ENCODE data around the gene NMUR1. TPM values are rescaled to one million over a fixed set of nuclear protein-coding genes. Genes with fewer than 3 reads are reported as not detected.

The NMUR1 gene
- total and polyA plus RNA-seq, 2 donors from 2014 or later = 0.94 to 1.3 TPM

DNA sequence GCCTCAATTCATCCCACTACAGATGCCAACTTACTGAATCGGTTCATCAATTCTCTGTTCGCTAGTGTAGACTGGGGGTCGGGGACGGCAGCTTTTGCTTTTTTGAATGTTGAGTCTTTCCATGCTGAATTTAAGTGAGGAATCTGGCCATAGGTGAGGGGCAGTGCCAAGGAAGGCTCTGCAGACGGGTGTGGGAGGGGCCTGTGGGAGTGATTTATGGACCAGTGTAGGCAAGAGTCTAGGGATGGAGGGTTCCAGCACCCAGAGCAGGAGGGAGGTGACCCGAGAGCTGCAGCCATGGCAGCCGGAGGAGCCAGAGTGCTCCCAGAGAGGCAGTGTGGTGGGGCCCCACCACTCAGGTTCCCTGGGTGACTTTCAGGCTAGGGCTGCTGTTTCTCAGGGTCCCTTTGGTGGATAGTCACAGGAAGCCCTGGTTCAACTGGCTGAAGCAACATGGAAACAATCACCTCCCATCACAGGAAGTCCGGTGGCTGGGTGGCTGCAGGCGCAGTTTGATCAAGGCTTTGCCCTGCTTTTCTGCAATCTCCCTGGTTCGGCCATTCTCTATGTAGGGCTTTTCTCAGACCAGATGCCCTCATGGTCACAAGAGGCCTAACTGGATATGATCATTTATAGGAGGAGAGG, 45.5 kb upstream of the NMUR1 start:
- TF ChIP-seq CTCF (IDR thresholded peaks at IDR 0.05; ENCODE audit: borderline replicate concordance, extremely low read depth, insufficient read depth) = no peak
- H3K4me3 ChIP-seq (ENCODE audit: low read length in 3 of 3) = no peak overlapping the region
- no peaks in the 10 kb centered on the region for H3K9me3 ChIP-seq (ENCODE audit: control insufficient read depth in 2 of 3, insufficient read depth in 1 of 3, low read length in 3 of 3)
- H3K9ac ChIP-seq (ENCODE audit: low read length in 3 of 3) = no peak overlapping the region
- H3K27me3 ChIP-seq (ENCODE audit: control insufficient read depth, insufficient read depth, low read length) = no peaks in the 10 kb centered on the region
- FAIRE-seq (no peak), DNase-seq (no peak)
- H3K27ac ChIP-seq (ENCODE audit: low read depth in 2 of 2, low read length in 2 of 2) = no peak overlapping the region
- intact Hi-C loops (cut with DNase I) = no loop called here
- H3K36me3 ChIP-seq (ENCODE audit: control insufficient read depth in 2 of 3, insufficient read depth in 3 of 3, low read length in 3 of 3) = no peaks in the 10 kb centered on the region
- H3K4me1 ChIP-seq (ENCODE audit: control insufficient read depth in 2 of 3, insufficient read depth in 2 of 3, low read depth in 1 of 3, low read length in 3 of 3) = no peaks in the 10 kb centered on the region

GRCh38 chr2:231573698-231574421, 43.6 kb upstream of the NMUR1 start:
- Histone ChIP-seq H3K4me1 (ENCODE audit: control insufficient read depth in 2 of 3, insufficient read depth in 2 of 3, low read depth in 1 of 3, low read length in 3 of 3) (no peaks in the 10 kb centered on the region), H3K27me3 (ENCODE audit: control insufficient read depth, insufficient read depth, low read length) (no peaks in the 10 kb centered on the region), H3K4me3 (ENCODE audit: low read length in 3 of 3) (no peak overlapping the region), H3K27ac (ENCODE audit: low read depth in 2 of 2, low read length in 2 of 2) (no peak overlapping the region), H3K9me3 (ENCODE audit: control insufficient read depth in 2 of 3, insufficient read depth in 1 of 3, low read length in 3 of 3) (no peaks in the 10 kb centered on the region), H3K9ac (ENCODE audit: low read length in 3 of 3) (no peak overlapping the region), H3K36me3 (ENCODE audit: control insufficient read depth in 2 of 3, insufficient read depth in 3 of 3, low read length in 3 of 3) (no peaks in the 10 kb centered on the region)
- intact Hi-C loops (cut with DNase I) = no loop called here
- FAIRE-seq (no peak), DNase-seq (no peak)
- no peak for TF ChIP-seq CTCF (IDR thresholded peaks at IDR 0.05; ENCODE audit: borderline replicate concordance, extremely low read depth, insufficient read depth)

GRCh38 chr2:231573096-231573495, 42.9 kb upstream of the NMUR1 start:
- no peak for FAIRE-seq
- no peak overlapping the region for H3K9ac ChIP-seq (ENCODE audit: low read length in 3 of 3)
- no peak overlapping the region for H3K4me3 ChIP-seq (ENCODE audit: low read length in 3 of 3)
- no peaks in the 10 kb centered on the region for H3K27me3 ChIP-seq (ENCODE audit: control insufficient read depth, insufficient read depth, low read length)
- H3K9me3 ChIP-seq (ENCODE audit: control insufficient read depth in 2 of 3, insufficient read depth in 1 of 3, low read length in 3 of 3) = no peaks in the 10 kb centered on the region
- intact Hi-C loops (cut with DNase I) = no loop called here
- no peak for TF ChIP-seq CTCF (IDR thresholded peaks at IDR 0.05; ENCODE audit: borderline replicate concordance, extremely low read depth, insufficient read depth)
- no peak for DNase-seq
- H3K27ac ChIP-seq (ENCODE audit: low read depth in 2 of 2, low read length in 2 of 2) = no peak overlapping the region
- no peaks in the 10 kb centered on the region for H3K4me1 ChIP-seq (ENCODE audit: control insufficient read depth in 2 of 3, insufficient read depth in 2 of 3, low read depth in 1 of 3, low read length in 3 of 3)
- H3K36me3 ChIP-seq (ENCODE audit: control insufficient read depth in 2 of 3, insufficient read depth in 3 of 3, low read length in 3 of 3) = no peaks in the 10 kb centered on the region

All from kidney (tissue), 14 donors.